Activated CD8-positive, alpha-beta memory T cell treated with anti-CD3 and anti-CD28 coated beads, Interleukin-2, amount 50 U/mL, for 24 hours (primary cell): ENCODE data around the gene HSFX1.

ENCODE experiments used
- DNase-seq: peaks from one replicate; pipeline ENCODE4 v3.0.0-alpha.2; 2020; ENCODE audit errors: extremely low read depth

Gene HSFX1

GRCh38 chrX:149804102-149804501, 30.2 kb downstream of the HSFX1 start:
- no peak for DNase-seq

GRCh38 chrX:149807747-149808458, 34.0 kb downstream of the HSFX1 start:
- DNase-seq: no peak

GRCh38 chrX:149818652-149819051, 44.8 kb downstream of the HSFX1 start:
- no peak for DNase-seq

- no peak for DNase-seq
These were observed 45.5 kb downstream of the HSFX1 start for GRCh38 chrX:149819371-149819770.

- DNase-seq: no peak
These were observed 51.6 kb downstream of the HSFX1 start for GRCh38 chrX:149825424-149825823.
